Smooth muscle cell of the coronary artery (primary cell): ENCODE measurements around the gene ZNF736. TPM values are rescaled to one million over a fixed set of nuclear protein-coding genes. Genes with fewer than 3 reads are reported as not detected.

Experiments used
- total RNA-seq: library from RNA; depleted of rRNA; stranded (reverse); fragments of >200 nt; gene quantifications from 2 replicates; pipeline ENCODE4 v1.2.3, GENCODE V29; 2014; ENCODE audit warnings: low replicate concordance

ZNF736 gene
- 7.2 and 10.1 TPM in 2 replicates for total RNA-seq

GRCh38 chr7:64313740-64314491 lies at the start of gene ZNF736:
Gene ZNF736, plus strand, starts transcription at chr7:64313961. Its CDS starts 190 bp downstream, at chr7:64314151.

Other genes with a start within 250 kb of the ZNF736 start
- not detected in 2 replicates for gene ZNF735, start 106.8 kb upstream of the ZNF736 start, total RNA-seq
- gene ZNF679, start 85.5 kb upstream of the ZNF736 start, total RNA-seq: not detected in 2 replicates
- gene ZNF680, start 249.1 kb downstream of the ZNF736 start, total RNA-seq: 4.8 and 8.6 TPM in 2 replicates